GM12801 (cell line): Measurements from ENCODE around the gene GLDC.

ENCODE experiments used
- TF ChIP-seq, protein P1 (sequence below): IDR thresholded peaks from one replicate; pipeline ENCODE4 v1.5.1; 2011; ENCODE audit warnings: control low read depth; ENCODE audit not compliant: insufficient read length; ENCODE audit errors: extremely low read depth

GLDC gene

DNA sequence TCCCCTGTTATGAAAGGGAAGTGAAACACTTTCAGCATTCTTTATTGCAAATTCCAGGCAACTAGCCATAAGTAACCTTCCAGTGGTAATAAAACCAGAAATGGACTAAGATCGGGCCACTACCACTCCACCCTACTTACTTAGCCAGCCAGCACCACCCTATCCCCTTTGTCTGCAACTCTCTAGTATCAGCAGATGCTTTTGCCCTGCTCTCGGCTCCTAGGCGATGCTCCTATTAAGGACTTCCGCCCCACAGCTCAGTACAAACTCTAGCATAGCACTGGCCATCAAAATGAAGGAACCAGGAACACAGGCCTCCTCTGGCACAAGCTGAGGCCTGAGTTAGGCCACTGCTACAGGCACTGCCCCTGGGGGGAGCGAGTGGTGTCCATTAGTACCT lies 81.2 kb downstream of the GLDC start:
- TF ChIP-seq, protein P1, sequence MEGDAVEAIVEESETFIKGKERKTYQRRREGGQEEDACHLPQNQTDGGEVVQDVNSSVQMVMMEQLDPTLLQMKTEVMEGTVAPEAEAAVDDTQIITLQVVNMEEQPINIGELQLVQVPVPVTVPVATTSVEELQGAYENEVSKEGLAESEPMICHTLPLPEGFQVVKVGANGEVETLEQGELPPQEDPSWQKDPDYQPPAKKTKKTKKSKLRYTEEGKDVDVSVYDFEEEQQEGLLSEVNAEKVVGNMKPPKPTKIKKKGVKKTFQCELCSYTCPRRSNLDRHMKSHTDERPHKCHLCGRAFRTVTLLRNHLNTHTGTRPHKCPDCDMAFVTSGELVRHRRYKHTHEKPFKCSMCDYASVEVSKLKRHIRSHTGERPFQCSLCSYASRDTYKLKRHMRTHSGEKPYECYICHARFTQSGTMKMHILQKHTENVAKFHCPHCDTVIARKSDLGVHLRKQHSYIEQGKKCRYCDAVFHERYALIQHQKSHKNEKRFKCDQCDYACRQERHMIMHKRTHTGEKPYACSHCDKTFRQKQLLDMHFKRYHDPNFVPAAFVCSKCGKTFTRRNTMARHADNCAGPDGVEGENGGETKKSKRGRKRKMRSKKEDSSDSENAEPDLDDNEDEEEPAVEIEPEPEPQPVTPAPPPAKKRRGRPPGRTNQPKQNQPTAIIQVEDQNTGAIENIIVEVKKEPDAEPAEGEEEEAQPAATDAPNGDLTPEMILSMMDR = no peak

GRCh38 chr9:6562871-6563430 lies 82.6 kb downstream of the GLDC start:
- TF ChIP-seq, protein P1 = no peak

GRCh38 chr9:6562201-6562600 lies 83.3 kb downstream of the GLDC start:
- TF ChIP-seq, protein P1 = no peak

GRCh38 chr9:6557883-6558616 lies 87.5 kb downstream of the GLDC start:
- TF ChIP-seq, protein P1 = no peak

DNA sequence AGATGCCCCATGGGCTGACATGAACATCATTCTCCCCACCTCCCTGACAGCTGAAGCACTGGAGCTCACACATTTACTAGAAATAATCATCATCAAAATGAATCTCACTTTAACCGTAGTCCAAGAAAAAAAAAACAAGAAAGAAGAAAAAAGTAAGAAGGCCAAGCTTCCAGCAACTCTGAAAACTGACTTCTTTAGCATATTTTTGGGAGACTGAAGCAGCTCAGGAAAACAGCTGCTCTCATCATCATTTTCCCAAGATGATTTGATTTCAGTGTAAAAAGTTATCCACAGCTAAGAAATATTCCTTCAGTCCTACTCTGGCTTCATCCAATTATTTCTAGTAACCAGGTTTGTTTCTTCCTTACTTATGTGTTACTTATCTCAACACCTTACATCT lies 91.7 kb downstream of the GLDC start:
- TF ChIP-seq, protein P1 = no peak

- TF ChIP-seq, protein P1 = no peak
Measured at GRCh38 chr9:6552498-6553121, 92.9 kb downstream of the GLDC start.

DNA sequence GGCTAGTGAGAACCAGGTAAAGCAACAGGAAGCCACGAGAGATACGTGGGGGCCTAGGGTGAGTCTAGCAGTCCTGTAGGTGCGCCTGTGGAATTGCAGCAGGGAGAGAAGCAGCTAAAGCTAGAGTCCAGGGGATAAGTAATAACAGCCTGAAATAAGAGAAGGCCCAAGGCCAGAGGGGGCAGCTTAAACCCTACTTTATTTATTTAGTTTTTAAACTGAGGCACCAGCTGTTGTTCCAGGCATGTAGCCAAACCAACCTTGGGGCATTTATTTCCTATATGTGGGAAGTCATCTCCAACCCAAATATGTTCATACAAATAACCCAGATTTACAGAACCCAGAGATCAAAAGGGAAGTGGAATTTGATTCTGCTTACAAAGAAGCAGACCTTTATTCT lies 93.5 kb downstream of the GLDC start:
- TF ChIP-seq, protein P1 = no peak
